ENCODE data around the gene ACY1. TPM values are rescaled to one million over a fixed set of nuclear protein-coding genes. Genes with fewer than 3 reads are reported as not detected.

ACY1 gene
- total and polyA plus RNA-seq, 2 of the 13 experiments (the other 11 are each of a cell fraction or from before 2014, with no cell fraction given) = 113 to 162 TPM

DNA sequence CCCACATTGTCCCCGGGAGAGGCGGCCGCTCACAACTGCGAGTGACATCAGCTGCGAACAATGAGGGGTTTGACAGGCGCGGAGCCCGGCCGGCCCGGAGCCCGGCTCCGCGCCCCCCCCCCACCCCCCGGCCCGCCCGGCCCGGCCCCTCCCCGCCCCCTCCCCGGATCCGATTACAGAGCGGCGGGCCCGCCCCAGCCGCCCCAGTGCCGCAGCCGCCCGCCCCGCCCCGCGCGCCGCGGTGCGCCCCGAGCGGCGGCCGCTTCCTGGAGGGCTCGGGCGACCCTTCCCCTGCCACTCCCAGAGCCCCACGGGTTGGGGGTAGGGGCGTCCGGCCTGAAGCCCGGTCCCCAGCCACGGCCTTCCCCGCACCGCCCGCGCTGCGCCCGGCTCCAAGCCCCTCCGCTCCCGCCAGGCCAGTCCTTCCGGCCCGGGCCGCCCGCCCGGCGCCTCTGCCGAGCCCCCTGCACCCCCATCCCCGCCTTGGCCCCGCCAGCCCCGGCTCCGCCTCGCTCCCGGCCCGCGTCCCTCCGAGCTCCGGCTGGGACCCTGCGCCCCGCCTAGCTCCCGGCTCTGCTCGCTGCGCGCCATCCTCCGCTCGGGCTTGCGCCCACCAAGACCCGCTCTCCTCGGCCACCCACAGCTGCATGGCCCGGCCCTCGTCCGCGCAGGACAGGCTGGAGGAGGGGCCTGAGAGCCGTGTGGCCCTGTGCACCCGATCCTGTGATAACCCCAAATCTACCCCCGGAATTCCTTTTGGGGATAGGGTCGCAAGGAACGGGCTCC is 15.8 kb upstream of the ACY1 start, which contains the start of gene PCBP4 (continued):
- TF ChIP-seq NFAT5 (CRISPR knock-in tag; IDR thresholded peaks at IDR 0.05) (no peak), RFXANK (CRISPR knock-in tag; IDR thresholded peaks at IDR 0.05) (no peak), GTF2F1 (IDR thresholded peaks at IDR 0.05; ENCODE audit: low read length) (no peak), MAX (IDR thresholded peaks at IDR 0.05) (peak; percentile 40; the same call in 1 of the 2 replicates), ZNF138 (CRISPR knock-in tag; IDR thresholded peaks at IDR 0.05; ENCODE audit: low read depth) (0 out of 2 replicates have a peak, but pooled peaks have one; percentile 4), RFX1 (IDR thresholded peaks at IDR 0.05) (no peak), ZBTB38 (CRISPR knock-in tag; IDR thresholded peaks at IDR 0.05) (0 out of 2 replicates have a peak, but pooled peaks have one; percentile 22), TOE1 (CRISPR knock-in tag; IDR thresholded peaks at IDR 0.05) (no peak), HES4 (CRISPR knock-in tag; IDR thresholded peaks at IDR 0.05; ENCODE audit: borderline replicate concordance) (0 out of 2 replicates have a peak, but pooled peaks have one; percentile 10), NR1H2 (CRISPR knock-in tag; IDR thresholded peaks at IDR 0.05; ENCODE audit: borderline replicate concordance, low read depth) (no peak), ZMYM2 (CRISPR knock-in tag; IDR thresholded peaks at IDR 0.05) (no peak), NFKB2 (CRISPR knock-in tag; IDR thresholded peaks at IDR 0.05; ENCODE audit: borderline replicate concordance) (0 out of 2 replicates have a peak, but pooled peaks have one; percentile 51), CBX2 (IDR thresholded peaks at IDR 0.05; ENCODE audit: low read depth, low read length) (no peak), CBX2 (CRISPR knock-in tag; IDR thresholded peaks at IDR 0.05; ENCODE audit: low read depth) (no peak), GRHL1 (CRISPR knock-in tag; conservative IDR thresholded peaks at IDR 0.05) (no peak)
- TF ChIP-seq, protein P1, sequence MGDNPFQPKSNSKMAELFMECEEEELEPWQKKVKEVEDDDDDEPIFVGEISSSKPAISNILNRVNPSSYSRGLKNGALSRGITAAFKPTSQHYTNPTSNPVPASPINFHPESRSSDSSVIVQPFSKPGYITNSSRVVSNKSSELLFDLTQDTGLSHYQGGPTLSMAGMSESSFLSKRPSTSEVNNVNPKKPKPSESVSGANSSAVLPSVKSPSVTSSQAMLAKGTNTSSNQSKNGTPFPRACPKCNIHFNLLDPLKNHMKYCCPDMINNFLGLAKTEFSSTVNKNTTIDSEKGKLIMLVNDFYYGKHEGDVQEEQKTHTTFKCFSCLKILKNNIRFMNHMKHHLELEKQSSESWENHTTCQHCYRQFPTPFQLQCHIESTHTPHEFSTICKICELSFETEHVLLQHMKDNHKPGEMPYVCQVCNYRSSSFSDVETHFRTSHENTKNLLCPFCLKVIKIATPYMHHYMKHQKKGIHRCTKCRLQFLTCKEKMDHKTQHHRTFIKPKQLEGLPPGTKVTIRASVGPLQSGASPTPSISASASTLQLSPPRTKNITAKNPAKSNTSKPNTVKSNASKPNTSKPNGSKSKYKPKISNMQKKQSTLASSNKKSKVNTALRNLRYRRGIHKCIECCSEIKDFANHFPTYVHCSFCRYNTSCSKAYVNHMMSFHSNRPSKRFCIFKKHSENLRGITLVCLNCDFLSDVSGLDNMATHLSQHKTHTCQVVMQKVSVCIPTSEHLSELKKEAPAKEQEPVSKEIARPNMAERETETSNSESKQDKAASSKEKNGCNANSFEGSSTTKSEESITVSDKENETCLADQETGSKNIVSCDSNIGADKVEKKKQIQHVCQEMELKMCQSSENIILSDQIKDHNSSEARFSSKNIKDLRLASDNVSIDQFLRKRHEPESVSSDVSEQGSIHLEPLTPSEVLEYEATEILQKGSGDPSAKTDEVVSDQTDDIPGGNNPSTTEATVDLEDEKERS (CRISPR knock-in tag; IDR thresholded peaks at IDR 0.05) = no peak
- TF ChIP-seq, protein P2, sequence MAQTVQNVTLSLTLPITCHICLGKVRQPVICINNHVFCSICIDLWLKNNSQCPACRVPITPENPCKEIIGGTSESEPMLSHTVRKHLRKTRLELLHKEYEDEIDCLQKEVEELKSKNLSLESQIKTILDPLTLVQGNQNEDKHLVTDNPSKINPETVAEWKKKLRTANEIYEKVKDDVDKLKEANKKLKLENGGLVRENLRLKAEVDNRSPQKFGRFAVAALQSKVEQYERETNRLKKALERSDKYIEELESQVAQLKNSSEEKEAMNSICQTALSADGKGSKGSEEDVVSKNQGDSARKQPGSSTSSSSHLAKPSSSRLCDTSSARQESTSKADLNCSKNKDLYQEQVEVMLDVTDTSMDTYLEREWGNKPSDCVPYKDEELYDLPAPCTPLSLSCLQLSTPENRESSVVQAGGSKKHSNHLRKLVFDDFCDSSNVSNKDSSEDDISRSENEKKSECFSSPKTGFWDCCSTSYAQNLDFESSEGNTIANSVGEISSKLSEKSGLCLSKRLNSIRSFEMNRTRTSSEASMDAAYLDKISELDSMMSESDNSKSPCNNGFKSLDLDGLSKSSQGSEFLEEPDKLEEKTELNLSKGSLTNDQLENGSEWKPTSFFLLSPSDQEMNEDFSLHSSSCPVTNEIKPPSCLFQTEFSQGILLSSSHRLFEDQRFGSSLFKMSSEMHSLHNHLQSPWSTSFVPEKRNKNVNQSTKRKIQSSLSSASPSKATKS (CRISPR knock-in tag; IDR thresholded peaks at IDR 0.05) = no peak

Measured in HepG2 (cell line).